NCI-H524 (cell line): ENCODE data around the gene DIS3L2.
"Not testable (repeated sequence)": the region's sequence is repeated elsewhere in the genome, so short reads cannot be mapped to it uniquely, and the experiment has no call there.

Source experiments
- DNase-seq, 2 experiments: peaks; one replicate each; lab custom pipeline; 2025; lab: John Stamatoyannopoulos, UW

The DIS3L2 gene

GRCh38 chr2:231928901-231929725 lies 32.4 kb upstream of the DIS3L2 start:
- DNase-seq, result no peak

GRCh38 chr2:231929961-231930592 lies 31.4 kb upstream of the DIS3L2 start:
- DNase-seq, result peak in 1 of 2 experiments; percentile 71

- no peak for DNase-seq
These were observed 30.8 kb upstream of the DIS3L2 start for GRCh38 chr2:231930593-231931281.

GRCh38 chr2:231931481-231931915 lies 30.0 kb upstream of the DIS3L2 start:
- DNase-seq, result no peak

- DNase-seq, result no peak
These were observed 28.9 kb upstream of the DIS3L2 start for GRCh38 chr2:231932711-231932970.

GRCh38 chr2:231932985-231933915 lies 28.3 kb upstream of the DIS3L2 start:
- peak in 1 of 2 experiments; percentile 7 for DNase-seq

GRCh38 chr2:231933916-231934401 lies 27.6 kb upstream of the DIS3L2 start:
- DNase-seq, result peak; percentile 32 to 67

- DNase-seq, result no peak
These were observed 26.9 kb upstream of the DIS3L2 start for GRCh38 chr2:231934441-231935206.

- no peak for DNase-seq
These were observed 26.3 kb upstream of the DIS3L2 start for GRCh38 chr2:231935207-231935524.

GRCh38 chr2:231935815-231936214 lies 25.7 kb upstream of the DIS3L2 start:
- DNase-seq, result no peak

- no peak for DNase-seq
These were observed 25.0 kb upstream of the DIS3L2 start for GRCh38 chr2:231936491-231936890.

- no peak for DNase-seq
These were observed 24.5 kb upstream of the DIS3L2 start for GRCh38 chr2:231937057-231937456.

GRCh38 chr2:231939022-231939421 lies 22.5 kb upstream of the DIS3L2 start:
- DNase-seq, result no peak

GRCh38 chr2:231940795-231941194 lies 20.7 kb upstream of the DIS3L2 start:
- peak in 1 of 2 experiments; percentile 4 for DNase-seq

- no peak for DNase-seq
These were observed 19.8 kb upstream of the DIS3L2 start for GRCh38 chr2:231941673-231942072.

- DNase-seq, result no peak
These were observed 19.3 kb upstream of the DIS3L2 start for GRCh38 chr2:231942180-231942579.

GRCh38 chr2:231946241-231946814 lies 15.2 kb upstream of the DIS3L2 start:
- no peak for DNase-seq

- DNase-seq, result not testable (repeated sequence)
These were observed 14.4 kb upstream of the DIS3L2 start for GRCh38 chr2:231947112-231947511.

- DNase-seq, result no peak
These were observed 13.8 kb upstream of the DIS3L2 start for GRCh38 chr2:231947694-231948093.

- no peak for DNase-seq
These were observed 10.0 kb upstream of the DIS3L2 start for GRCh38 chr2:231951452-231952035.
